GM19463 (cell line): ENCODE results near the gene DHDH.
"Not testable (repeated sequence)": the region's sequence is repeated elsewhere in the genome, so short reads cannot be mapped to it uniquely, and the experiment has no call there.

ENCODE experiments used
- ATAC-seq: cut with Tn5 transposase; IDR thresholded peaks from one replicate; pipeline ENCODE4 v1.9.1; 2021; ENCODE audit warnings: mild to moderate bottlenecking, moderate library complexity; ENCODE audit not compliant: unreplicated experiment

The DHDH gene

GRCh38 chr19:48933382-48933932, at the start of gene DHDH:
TSS of gene DHDH (plus strand) at chr19:48933699. CDS start at chr19:48933722, 23 bp downstream.
- peak; percentile 56 for ATAC-seq

- ATAC-seq: no peak
These were observed 49.8 kb upstream of the DHDH start for GRCh38 chr19:48883726-48884125.

GRCh38 chr19:48887861-48888612, 45.5 kb upstream of the DHDH start:
- no peak for ATAC-seq

GRCh38 chr19:48889496-48889895, 44.0 kb upstream of the DHDH start:
- ATAC-seq: not testable (repeated sequence)

- ATAC-seq: no peak
These were observed 42.9 kb upstream of the DHDH start for GRCh38 chr19:48890551-48890950.

- ATAC-seq: no peak
These were observed 38.3 kb upstream of the DHDH start for GRCh38 chr19:48895226-48895625.

- ATAC-seq: no peak
These were observed 37.2 kb upstream of the DHDH start for GRCh38 chr19:48896191-48896720.

GRCh38 chr19:48897181-48897580, 36.3 kb upstream of the DHDH start:
- no peak for ATAC-seq

- not testable (repeated sequence) for ATAC-seq
These were observed 34.1 kb upstream of the DHDH start for GRCh38 chr19:48899386-48899749.

GRCh38 chr19:48899781-48900476, 33.6 kb upstream of the DHDH start, which contains the start of gene NUCB1:
TSS of gene NUCB1 (plus strand) at chr19:48900312. CDS start at chr19:48900797, 485 bp downstream.
- peak; percentile 89 for ATAC-seq

GRCh38 chr19:48900477-48901406, 32.8 kb upstream of the DHDH start:
- ATAC-seq: no peak

- ATAC-seq: not testable (repeated sequence)
These were observed 31.2 kb upstream of the DHDH start for GRCh38 chr19:48902291-48902690.

GRCh38 chr19:48903788-48904187, 29.7 kb upstream of the DHDH start:
- ATAC-seq: not testable (repeated sequence)

- ATAC-seq: no peak
These were observed 27.8 kb upstream of the DHDH start for GRCh38 chr19:48905664-48906063.

GRCh38 chr19:48906324-48906723, 27.2 kb upstream of the DHDH start:
- ATAC-seq: no peak

GRCh38 chr19:48907671-48908070, 25.8 kb upstream of the DHDH start:
- no peak for ATAC-seq

GRCh38 chr19:48909424-48910077, 23.9 kb upstream of the DHDH start:
- ATAC-seq: not testable (repeated sequence)

GRCh38 chr19:48910803-48911202, 22.7 kb upstream of the DHDH start:
- ATAC-seq: no peak

GRCh38 chr19:48913114-48913889, 20.2 kb upstream of the DHDH start:
- no peak for ATAC-seq
